Gastrocnemius medialis (tissue), 4 donors: ENCODE results near the gene HSD11B1L. TPM values are rescaled to one million over a fixed set of nuclear protein-coding genes. Genes with fewer than 3 reads are reported as not detected.
"Not testable (repeated sequence)": the region's sequence is repeated elsewhere in the genome, so short reads cannot be mapped to it uniquely, and the experiment has no call there.

Source experiments
- ATAC-seq, 2 donors: fragments of 150-250 bp; one replicate each; pipeline ENCODE4 v1.9.1; 2016
- DNase-seq, 2 donors: peaks; one replicate each; pipeline ENCODE4 v3.0.0-alpha.2; 2019
- H3K27ac ChIP-seq, 4 donors: fragments of 200-600 bp; sonication (generic); 1 replicate in 1 of 4; 2 replicates in 3 of 4; pipeline ENCODE4 v1.5.1; 2016 to 2018; ENCODE audit warnings: mild to moderate bottlenecking in 2 of 4, moderate library complexity in 1 of 4
- H3K27me3 ChIP-seq, 3 donors: fragments of 200-600 bp; sonication (generic) in 2 of 3; 1 replicate in 1 of 3; 2 replicates in 2 of 3; pipeline versions ENCODE4 v1.5.1 to v1.6.0; 2016 to 2019; ENCODE audit warnings: mild to moderate bottlenecking in 1 of 3, moderate library complexity in 1 of 3
- H3K36me3 ChIP-seq, 2 donors: fragments of 200-600 bp; sonication (generic) in 1 of 2; one replicate each; pipeline ENCODE4 v1.5.1; 2017 to 2018
- H3K4me1 ChIP-seq, 2 donors: fragments of 200-600 bp; sonication (generic) in 1 of 2; one replicate each; pipeline ENCODE4 v1.5.1; 2016 to 2017; ENCODE audit warnings: mild to moderate bottlenecking in 2 of 2
- H3K4me3 ChIP-seq, 4 donors: fragments of 200-600 bp; sonication (generic) in 3 of 4; 1 replicate in 1 of 4; 2 replicates in 3 of 4; pipeline ENCODE4 v1.5.1; 2016 to 2019; ENCODE audit warnings: mild to moderate bottlenecking in 2 of 4
- H3K9me3 ChIP-seq, 3 donors: fragments of 200-600 bp; sonication (generic) in 2 of 3; 1 replicate in 1 of 3; 2 replicates in 2 of 3; pipeline ENCODE4 v1.5.1; 2016 to 2019
- POLR2A ChIP-seq, 2 donors: fragments of 450-650 bp; IDR thresholded peaks; one replicate each; pipeline ENCODE4 v1.6.1; 2017; ENCODE audit warnings: antibody characterized with exemption in 2 of 2, mild to moderate bottlenecking in 2 of 2, moderate library complexity in 2 of 2
- in situ Hi-C, 4 donors: fragments of 200-750 bp; cut with MboI; loops; one replicate each; pipeline versions ENCODE4 v1.15.0 to v1.8.0; 2017; ENCODE audit warnings: low sequenced_read_pairs in 4 of 4
- intact Hi-C: fragments of 100-400 bp; cut with DNase I; formaldehyde crosslinking; loops from one replicate; pipeline ENCODE4 v1.15.1; 2023; ENCODE audit warnings: low total_unique reads
- total RNA-seq, 4 donors: library from RNA; depleted of rRNA; stranded (reverse); fragments of >200 nt; gene quantifications; one replicate each; pipeline versions ENCODE4 v1.1.0 to v1.2.3, GENCODE V29; 2016
- TF ChIP-seq, protein P1 (sequence below), 5 experiments: fragments of 450-650 bp in 3 of 5; fragments of 200-600 bp in 2 of 5; sonication (generic) in 2 of 5; IDR thresholded peaks in 4 of 5; conservative IDR thresholded peaks in 1 of 5; 1 replicate in 4 of 5; 2 replicates in 1 of 5; pipeline ENCODE4 v1.5.1; 2016 to 2019; ENCODE audit warnings: antibody characterized with exemption in 5 of 5, mild to moderate bottlenecking in 3 of 5, moderate library complexity in 3 of 5

HSD11B1L gene
- total RNA-seq, 4 donors from 2014 or later = 5.8 to 33.2 (median 21.5) TPM

DNA sequence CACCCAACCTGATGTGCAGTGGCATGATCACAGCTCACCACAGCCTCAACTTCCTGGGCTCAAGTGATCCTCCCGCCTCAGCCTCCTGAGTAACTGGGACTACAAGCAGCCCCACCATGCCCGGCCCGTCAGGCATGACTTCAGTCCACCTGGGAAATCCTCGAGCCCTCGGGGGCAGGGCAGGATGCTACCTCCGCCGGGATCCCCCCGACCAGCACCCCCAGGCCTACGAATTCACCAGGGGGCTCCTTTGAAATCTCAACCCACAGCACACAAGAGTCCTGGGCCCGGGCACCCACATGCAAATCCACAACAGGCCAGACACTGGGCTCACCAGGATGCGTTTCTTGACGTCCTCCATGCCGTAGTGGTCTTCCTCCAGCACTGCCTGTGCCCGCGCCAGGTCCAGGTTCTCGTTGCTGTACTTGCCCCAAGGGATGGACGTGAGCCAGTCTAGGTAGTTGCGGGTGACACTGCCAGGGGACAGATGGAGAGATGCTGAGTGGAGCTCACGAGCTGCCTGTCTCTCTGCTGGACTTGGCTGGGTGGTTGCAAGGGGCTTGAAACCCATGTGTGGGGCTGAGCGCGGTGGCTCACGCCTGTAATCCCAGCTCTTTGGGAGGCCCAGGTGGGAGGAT is 19.7 kb downstream of the HSD11B1L start:
- Histone ChIP-seq H3K4me1 (no peaks in the 10 kb centered on the region), H3K36me3 (peaks cover 0 to 60% of the 10 kb centered on the region in 2 donors), H3K27me3 (no peaks in the 10 kb centered on the region), H3K27ac (no peak overlapping the region), H3K9me3 (no peaks in the 10 kb centered on the region), H3K4me3 (no peak overlapping the region)
- TF ChIP-seq POLR2A (IDR thresholded peaks at IDR 0.05) = no peak
- TF ChIP-seq, protein P1, sequence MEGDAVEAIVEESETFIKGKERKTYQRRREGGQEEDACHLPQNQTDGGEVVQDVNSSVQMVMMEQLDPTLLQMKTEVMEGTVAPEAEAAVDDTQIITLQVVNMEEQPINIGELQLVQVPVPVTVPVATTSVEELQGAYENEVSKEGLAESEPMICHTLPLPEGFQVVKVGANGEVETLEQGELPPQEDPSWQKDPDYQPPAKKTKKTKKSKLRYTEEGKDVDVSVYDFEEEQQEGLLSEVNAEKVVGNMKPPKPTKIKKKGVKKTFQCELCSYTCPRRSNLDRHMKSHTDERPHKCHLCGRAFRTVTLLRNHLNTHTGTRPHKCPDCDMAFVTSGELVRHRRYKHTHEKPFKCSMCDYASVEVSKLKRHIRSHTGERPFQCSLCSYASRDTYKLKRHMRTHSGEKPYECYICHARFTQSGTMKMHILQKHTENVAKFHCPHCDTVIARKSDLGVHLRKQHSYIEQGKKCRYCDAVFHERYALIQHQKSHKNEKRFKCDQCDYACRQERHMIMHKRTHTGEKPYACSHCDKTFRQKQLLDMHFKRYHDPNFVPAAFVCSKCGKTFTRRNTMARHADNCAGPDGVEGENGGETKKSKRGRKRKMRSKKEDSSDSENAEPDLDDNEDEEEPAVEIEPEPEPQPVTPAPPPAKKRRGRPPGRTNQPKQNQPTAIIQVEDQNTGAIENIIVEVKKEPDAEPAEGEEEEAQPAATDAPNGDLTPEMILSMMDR (IDR thresholded peaks at IDR 0.05 in 4 of 5, conservative IDR thresholded peaks at IDR 0.05 in 1 of 5) = no peak
- no peak for DNase-seq
- intact Hi-C loops (no loop called here), in situ Hi-C loops (no loop called here)
- ATAC-seq = no peak

DNA sequence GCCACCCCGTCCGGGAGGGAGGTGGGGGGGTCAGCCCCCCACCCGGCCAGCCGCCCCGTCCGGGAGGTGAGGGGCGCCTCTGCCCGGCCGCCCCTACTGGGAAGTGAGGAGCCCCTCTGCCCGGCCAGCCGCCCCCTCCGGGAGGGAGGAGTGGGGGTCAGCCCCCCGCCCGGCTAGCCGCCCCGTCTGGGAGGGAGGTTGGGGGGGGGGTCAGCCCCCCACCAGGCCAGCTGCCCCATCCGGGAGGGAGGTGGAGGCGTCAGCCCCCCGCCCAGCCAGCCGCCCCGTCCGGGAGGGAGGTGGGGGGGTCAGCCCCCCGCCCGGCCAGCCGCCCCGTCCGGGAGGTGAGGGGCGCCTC is 21.2 kb downstream of the HSD11B1L start:
- H3K27ac ChIP-seq, intact Hi-C loops, H3K9me3 ChIP-seq, H3K27me3 ChIP-seq, in situ Hi-C loops, DNase-seq, H3K4me1 ChIP-seq, H3K4me3 ChIP-seq, ATAC-seq: not testable (repeated sequence)
- peaks cover 0 to 65% of the 10 kb centered on the region in 2 donors for H3K36me3 ChIP-seq

DNA sequence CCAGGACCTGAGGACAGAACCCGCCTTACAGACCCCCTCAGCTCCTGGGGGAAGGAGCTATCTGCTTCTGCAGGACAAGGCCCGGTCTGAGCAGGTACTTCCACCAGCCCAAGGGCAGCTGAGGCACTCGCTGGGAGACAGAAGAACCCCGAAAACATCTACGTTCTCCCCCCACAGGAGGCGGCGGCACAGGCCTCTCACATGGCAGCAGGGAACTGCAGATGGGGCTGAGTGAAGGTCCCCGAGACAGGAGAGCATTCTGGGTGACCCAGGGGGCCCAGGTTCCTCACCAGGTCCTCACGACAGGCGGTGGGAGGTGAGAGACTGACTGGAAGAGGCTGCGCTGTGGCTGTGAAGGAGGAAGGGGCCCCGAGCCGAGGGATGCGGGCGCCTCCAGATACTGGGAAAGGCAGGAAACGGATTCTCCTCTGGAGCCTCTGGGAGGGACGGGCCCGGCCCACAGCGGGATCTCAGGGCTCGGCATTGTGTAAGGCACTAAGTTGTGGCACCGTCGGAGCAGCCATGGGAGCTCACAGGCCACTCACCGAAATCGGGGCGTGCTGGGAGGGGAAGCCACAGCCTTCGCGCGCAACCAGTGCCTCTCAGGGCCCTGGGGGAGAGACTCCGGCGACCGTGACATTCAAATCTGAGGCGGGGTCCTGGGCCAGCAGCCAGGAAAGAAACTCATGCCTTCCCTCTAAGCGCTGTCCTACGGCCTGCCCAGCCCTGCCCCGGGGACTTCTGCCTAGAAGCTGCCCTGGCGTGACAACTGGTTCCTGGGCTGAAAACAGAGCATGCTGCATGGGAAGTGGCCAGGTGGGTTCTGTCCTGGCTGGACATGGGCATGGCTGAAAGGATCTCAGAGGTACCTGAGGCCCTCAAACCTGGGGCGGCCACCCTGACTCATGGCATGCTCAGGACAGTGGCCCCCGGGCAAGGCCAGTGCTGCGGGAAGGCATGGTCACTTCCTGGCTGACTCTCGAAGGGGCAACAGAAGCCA is 23.3 kb downstream of the HSD11B1L start:
- TF ChIP-seq POLR2A (IDR thresholded peaks at IDR 0.05) = no peak
- TF ChIP-seq, protein P1 (IDR thresholded peaks at IDR 0.05 in 4 of 5, conservative IDR thresholded peaks at IDR 0.05 in 1 of 5) = no peak
- H3K27ac ChIP-seq = no peak overlapping the region
- H3K27me3 ChIP-seq = no peaks in the 10 kb centered on the region
- H3K4me3 ChIP-seq = no peak overlapping the region
- ATAC-seq = no peak
- in situ Hi-C loops (no loop called here), intact Hi-C loops (no loop called here)
- no peaks in the 10 kb centered on the region for H3K9me3 ChIP-seq
- H3K36me3 ChIP-seq = peaks cover 0 to 74% of the 10 kb centered on the region in 2 donors
- DNase-seq = no peak
- H3K4me1 ChIP-seq = no peaks in the 10 kb centered on the region

DNA sequence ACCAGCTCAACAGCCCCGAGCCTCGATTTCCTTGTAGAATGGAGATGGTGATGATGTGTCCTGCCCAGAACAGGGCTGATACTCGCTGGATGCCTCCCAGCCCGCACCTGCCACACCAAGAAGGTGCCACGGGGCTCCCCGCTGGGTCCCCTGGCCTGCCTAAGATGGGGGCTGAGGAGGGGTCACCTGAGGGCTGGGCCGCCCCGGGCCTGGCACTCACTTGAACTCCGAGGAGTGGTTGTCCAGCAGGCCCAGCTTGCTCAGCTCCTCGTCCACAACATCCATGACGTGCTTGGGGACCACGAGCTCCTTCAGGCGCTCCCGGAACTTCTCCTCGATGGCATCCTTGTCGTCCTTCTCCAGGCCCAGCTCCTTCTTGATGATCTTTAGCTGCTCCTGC is 24.7 kb downstream of the HSD11B1L start:
- in situ Hi-C loops (no loop called here), intact Hi-C loops (no loop called here)
- H3K27ac ChIP-seq = no peak overlapping the region
- H3K4me1 ChIP-seq = no peaks in the 10 kb centered on the region
- peaks cover 0 to 63% of the 10 kb centered on the region in 2 donors for H3K36me3 ChIP-seq
- no peak for DNase-seq
- no peak for ATAC-seq
- H3K9me3 ChIP-seq = no peaks in the 10 kb centered on the region
- no peak overlapping the region for H3K4me3 ChIP-seq
- no peak for TF ChIP-seq POLR2A (IDR thresholded peaks at IDR 0.05)
- TF ChIP-seq, protein P1 (IDR thresholded peaks at IDR 0.05 in 4 of 5, conservative IDR thresholded peaks at IDR 0.05 in 1 of 5) = no peak
- no peaks in the 10 kb centered on the region for H3K27me3 ChIP-seq

DNA sequence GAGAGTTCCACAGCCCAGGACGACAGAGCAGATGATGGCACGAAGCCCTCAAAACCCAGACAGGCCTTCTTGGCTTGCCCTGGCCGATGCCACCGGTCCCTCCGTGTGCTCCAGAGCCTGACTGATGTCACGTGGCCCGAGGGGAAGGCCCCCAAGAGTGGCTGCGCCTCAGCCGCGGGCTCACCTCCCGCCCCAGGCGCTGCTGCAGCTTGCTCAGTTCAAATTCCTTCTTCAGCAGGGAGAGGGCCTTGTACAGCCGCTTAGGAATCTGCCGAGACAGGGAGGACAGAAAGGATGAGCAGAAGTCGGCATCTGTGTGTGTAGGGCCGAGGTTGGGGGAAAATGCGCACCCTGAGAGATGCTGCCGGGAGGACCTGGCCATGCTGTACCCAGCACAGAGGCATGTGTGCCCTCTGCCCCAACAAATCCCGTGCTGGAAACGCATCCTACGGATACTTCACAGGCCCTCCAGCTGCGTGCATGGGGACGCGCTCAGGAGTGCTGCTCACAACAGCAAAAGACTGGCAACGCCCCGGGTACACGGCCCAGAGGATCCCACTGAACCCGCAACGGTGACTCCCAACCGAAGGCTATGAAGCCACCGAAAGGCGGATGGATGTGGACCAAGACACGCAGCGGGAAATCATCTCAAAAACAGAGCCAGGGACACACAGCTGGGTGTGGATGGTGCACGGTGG is 26.2 kb downstream of the HSD11B1L start:
- no peak overlapping the region for H3K4me3 ChIP-seq
- H3K27ac ChIP-seq = no peak overlapping the region
- intact Hi-C loops (no loop called here), in situ Hi-C loops (no loop called here)
- no peaks in the 10 kb centered on the region for H3K27me3 ChIP-seq
- peaks cover 0 to 75% of the 10 kb centered on the region in 2 donors for H3K36me3 ChIP-seq
- no peak for TF ChIP-seq POLR2A (IDR thresholded peaks at IDR 0.05)
- TF ChIP-seq, protein P1 (IDR thresholded peaks at IDR 0.05 in 4 of 5, conservative IDR thresholded peaks at IDR 0.05 in 1 of 5) = no peak
- no peak for DNase-seq
- no peaks in the 10 kb centered on the region for H3K4me1 ChIP-seq
- H3K9me3 ChIP-seq = no peaks in the 10 kb centered on the region
- no peak for ATAC-seq
